SU-DHL-6 (cell line): ENCODE measurements around the gene BEST3.

Experiments used
- H2AFZ ChIP-seq: fragments of 200-600 bp; sonication (generic); 2 replicates; pipeline ENCODE4 v1.6.1; 2014; ENCODE audit warnings: low read depth, mild to moderate bottlenecking, moderate library complexity, mixed read lengths, antibody characterized with exemption, low read length; ENCODE audit not compliant: severe bottlenecking
- H3F3A ChIP-seq: fragments of 200-600 bp; shearing (Covaris generic); 2 replicates; pipeline ENCODE4 v1.6.0; 2016; ENCODE audit warnings: antibody characterized with exemption, mild to moderate bottlenecking; ENCODE audit not compliant: insufficient read depth
- H3K27ac ChIP-seq: fragments of 200-600 bp; sonication (generic); 2 replicates; pipeline ENCODE4 v1.5.1; 2016; ENCODE audit warnings: low read depth, mild to moderate bottlenecking, low read length, moderate library complexity, mixed read lengths
- H3K27me3 ChIP-seq: fragments of 200-600 bp; sonication (generic), shearing (Covaris generic); 2 replicates; pipeline ENCODE4 v1.6.0; 2014; ENCODE audit warnings: mild to moderate bottlenecking, low read length
- H3K36me3 ChIP-seq: fragments of 200-600 bp; sonication (generic); 2 replicates; pipeline ENCODE4 v1.6.1; 2014; ENCODE audit warnings: mild to moderate bottlenecking, low read length, mixed read lengths
- H3K4me2 ChIP-seq: fragments of 300-600, 200-600 bp; shearing (Covaris generic), sonication (generic); 2 replicates; pipeline ENCODE4 v1.6.0; 2014; ENCODE audit warnings: low read length, low read depth, mild to moderate bottlenecking; ENCODE audit not compliant: poor library complexity, severe bottlenecking
- H3K4me3 ChIP-seq: fragments of 200-600 bp; sonication (generic); 2 replicates; pipeline ENCODE4 v1.5.1; 2014; ENCODE audit warnings: antibody characterized with exemption, low read length, mild to moderate bottlenecking, mixed read lengths; ENCODE audit not compliant: insufficient read depth, poor library complexity, severe bottlenecking
- H3K79me2 ChIP-seq: fragments of 200-600 bp; sonication (generic); 2 replicates; pipeline ENCODE4 v1.6.1; 2014; ENCODE audit warnings: mild to moderate bottlenecking, low read length, moderate library complexity; ENCODE audit not compliant: insufficient read depth
- H3K9ac ChIP-seq: fragments of 200-600 bp; sonication (generic); 2 replicates; pipeline ENCODE4 v1.7.0; 2014; ENCODE audit warnings: mild to moderate bottlenecking, low read length
- H3K9me2 ChIP-seq: fragments of 200-600 bp; sonication (generic); replicated peaks from 2 replicates; pipeline ENCODE4 v1.6.1; 2014; ENCODE audit warnings: low read length; ENCODE audit not compliant: insufficient read depth
- H3K9me3 ChIP-seq: fragments of 200-600 bp; sonication (generic); 2 replicates; pipeline ENCODE4 v1.6.1; 2014; ENCODE audit warnings: low read length, mixed read lengths; ENCODE audit not compliant: insufficient read depth
- H4K20me1 ChIP-seq: fragments of 200-600 bp; sonication (generic); 2 replicates; pipeline ENCODE4 v1.6.1; 2014; ENCODE audit warnings: low read depth, mild to moderate bottlenecking, antibody characterized with exemption, low read length, moderate library complexity, mixed read lengths
- CTCF ChIP-seq: fragments of 200-600 bp; sonication (generic); IDR thresholded peaks from one replicate; pipeline ENCODE4 v1.5.1; 2017; ENCODE audit warnings: antibody characterized with exemption, mild to moderate bottlenecking, low read length, moderate library complexity; ENCODE audit not compliant: insufficient read depth, poor library complexity, severe bottlenecking
- EZH2phosphoT487 ChIP-seq: fragments of 200-600 bp; sonication (generic), shearing (Covaris generic); conservative IDR thresholded peaks from 2 replicates; pipeline ENCODE4 v1.6.1; 2018; ENCODE audit warnings: mild to moderate bottlenecking, antibody characterized with exemption, low read length, moderate library complexity, mixed read lengths

The BEST3 gene

DNA sequence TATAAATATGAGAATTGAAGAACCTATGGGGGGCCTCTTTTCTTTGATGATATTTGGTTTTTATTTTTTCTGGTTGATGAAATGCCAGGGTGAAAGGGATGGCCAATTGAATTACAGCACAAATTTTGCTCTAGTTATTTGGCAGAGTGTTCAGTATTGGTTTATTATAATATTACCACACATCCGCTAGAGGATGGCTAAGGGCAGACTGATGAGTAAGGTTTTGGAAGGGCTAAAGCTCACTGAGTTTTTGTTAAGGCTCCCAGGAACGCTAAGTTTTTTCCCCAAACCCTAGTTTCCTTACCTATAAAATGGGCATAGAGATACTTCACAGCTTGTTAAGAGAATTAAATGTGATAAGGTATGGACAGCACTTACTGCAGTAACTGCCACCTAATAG lies 54.1 kb downstream of the BEST3 start:
- no peak overlapping the region for H3K9ac ChIP-seq
- H3K27ac ChIP-seq = no peak overlapping the region
- no peaks in the 10 kb centered on the region for H3K27me3 ChIP-seq
- H3F3A ChIP-seq = no peaks in the 10 kb centered on the region
- no peaks in the 10 kb centered on the region for H4K20me1 ChIP-seq
- H2AFZ ChIP-seq = no peak overlapping the region
- TF ChIP-seq EZH2phosphoT487 (no peak), CTCF (no peak)
- H3K79me2 ChIP-seq = no peaks in the 10 kb centered on the region
- no peaks in the 10 kb centered on the region for H3K9me3 ChIP-seq
- no peaks in the 10 kb centered on the region for H3K9me2 ChIP-seq
- no peak overlapping the region for H3K4me2 ChIP-seq
- no peak overlapping the region for H3K4me3 ChIP-seq
- H3K36me3 ChIP-seq = no peaks in the 10 kb centered on the region

DNA sequence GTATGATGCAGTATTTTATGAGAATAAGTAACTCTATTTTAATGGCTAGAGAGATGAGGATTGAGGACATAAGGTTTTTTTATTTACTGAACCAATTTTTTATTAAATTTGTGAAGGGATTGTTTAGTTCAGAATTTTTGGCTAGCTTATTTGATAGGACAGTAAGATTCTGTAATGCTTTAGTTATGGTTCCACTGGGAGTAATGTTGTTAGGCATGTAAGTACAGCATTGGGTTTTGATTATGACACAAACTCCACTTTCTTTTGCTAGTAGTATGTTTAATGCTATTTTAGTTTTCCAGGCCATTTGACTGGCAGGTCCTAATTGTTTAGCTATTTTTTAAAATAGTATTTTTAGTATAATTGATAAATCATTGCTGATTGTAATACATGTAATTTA lies 54.6 kb downstream of the BEST3 start:
- H3K27me3 ChIP-seq = no peaks in the 10 kb centered on the region
- H3K9me3 ChIP-seq = no peaks in the 10 kb centered on the region
- no peak overlapping the region for H3K9ac ChIP-seq
- no peaks in the 10 kb centered on the region for H3K79me2 ChIP-seq
- H2AFZ ChIP-seq = no peak overlapping the region
- H3K4me3 ChIP-seq = no peak overlapping the region
- TF ChIP-seq CTCF (no peak), EZH2phosphoT487 (no peak)
- H3K9me2 ChIP-seq = no peaks in the 10 kb centered on the region
- H3K36me3 ChIP-seq = no peaks in the 10 kb centered on the region
- no peak overlapping the region for H3K27ac ChIP-seq
- H3F3A ChIP-seq = no peaks in the 10 kb centered on the region
- no peak overlapping the region for H3K4me2 ChIP-seq
- H4K20me1 ChIP-seq = no peaks in the 10 kb centered on the region

DNA sequence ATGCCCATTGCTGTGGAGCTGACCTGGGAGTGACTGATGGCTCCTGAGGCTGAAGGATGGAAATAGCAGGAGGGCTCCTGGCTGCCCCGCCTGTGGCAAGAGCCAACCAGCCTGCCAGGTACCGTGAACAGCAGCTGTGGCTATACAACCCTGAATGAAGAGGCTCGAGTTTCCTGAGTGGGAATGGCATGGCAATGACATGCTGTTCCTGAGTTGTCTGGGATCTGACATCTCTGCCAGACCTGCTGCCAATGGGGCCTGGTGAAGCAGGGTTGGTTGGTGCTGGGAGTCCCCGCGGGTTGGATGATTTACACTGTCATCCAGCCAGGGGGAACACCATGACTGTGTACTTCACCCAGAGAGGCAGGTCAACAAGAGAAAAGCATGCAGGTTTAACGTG lies 56.6 kb downstream of the BEST3 start:
- Histone ChIP-seq H3K4me2 (no peak overlapping the region), H3K9me2 (no peaks in the 10 kb centered on the region), H3K4me3 (no peak overlapping the region), H3K27ac (no peak overlapping the region), H3K36me3 (no peaks in the 10 kb centered on the region), H3K9me3 (no peaks in the 10 kb centered on the region), H2AFZ (no peak overlapping the region), H3K27me3 (no peaks in the 10 kb centered on the region), H3K9ac (no peak overlapping the region), H3K79me2 (no peaks in the 10 kb centered on the region), H4K20me1 (no peaks in the 10 kb centered on the region), H3F3A (no peaks in the 10 kb centered on the region)
- TF ChIP-seq CTCF (no peak), EZH2phosphoT487 (no peak)

DNA sequence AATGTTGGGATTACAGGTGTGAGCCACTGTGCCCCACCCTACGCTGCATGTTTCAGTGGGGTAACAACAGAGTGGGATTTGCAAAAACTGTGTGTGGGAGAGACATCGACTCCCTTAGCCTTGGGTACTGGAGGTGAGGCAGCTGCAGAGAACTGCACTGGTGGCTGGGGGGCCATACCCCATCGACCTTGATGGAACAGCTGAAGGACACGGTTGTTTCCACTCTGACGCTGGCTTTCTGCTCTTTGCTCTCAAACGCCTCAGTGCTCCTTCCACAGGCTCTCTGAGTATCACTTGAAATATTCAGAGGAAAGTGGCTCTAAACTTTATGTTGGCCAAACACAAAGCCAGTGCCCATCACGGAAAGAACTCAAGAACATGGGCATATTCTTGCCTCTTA lies 57.6 kb downstream of the BEST3 start:
- Histone ChIP-seq H3K27ac (no peak overlapping the region), H3K4me2 (no peak overlapping the region), H3K9me2 (no peaks in the 10 kb centered on the region), H3K36me3 (no peaks in the 10 kb centered on the region), H3K4me3 (no peak overlapping the region), H3K9ac (no peak overlapping the region), H3F3A (no peaks in the 10 kb centered on the region), H3K27me3 (no peaks in the 10 kb centered on the region), H2AFZ (no peak overlapping the region), H3K79me2 (no peaks in the 10 kb centered on the region), H4K20me1 (no peaks in the 10 kb centered on the region), H3K9me3 (no peaks in the 10 kb centered on the region)
- TF ChIP-seq CTCF (no peak), EZH2phosphoT487 (no peak)
